RWPE1 (cell line): ENCODE data around the gene ASCL3.
"Not testable (repeated sequence)": the region's sequence is repeated elsewhere in the genome, so short reads cannot be mapped to it uniquely, and the experiment has no call there.

Experiments used
- CTCF ChIA-PET: fragments of 350-600 bp; sonication (Branson Sonifier 250); formaldehyde crosslinking; extraction: SDS; loops from one replicate; lab custom pipeline; 2021; lab: Yijun Ruan, JAX
- POLR2A ChIA-PET: fragments of 400-600 bp; formaldehyde crosslinking; extraction: SDS; loops from one replicate; lab custom pipeline; 2020; ENCODE audit warnings: antibody characterized with exemption; ENCODE audit not compliant: low non-redundant PET; lab: Yijun Ruan, JAX
- DNase-seq: peaks from one replicate; pipeline ENCODE4 v3.0.0; 2012; ENCODE audit warnings: low spot score
- H3K27ac ChIP-seq: fragments of 450-650 bp; 2 replicates; pipeline ENCODE4 v1.5.1; 2017
- CTCF ChIP-seq: fragments of 450-650 bp; conservative IDR thresholded peaks from 2 replicates; pipeline ENCODE4 v1.5.1; 2017; ENCODE audit warnings: low read depth, mild to moderate bottlenecking

ASCL3 gene

GRCh38 chr11:8899119-8899753 is 43.6 kb downstream of the ASCL3 start:
- ChIA-PET CTCF (no interaction called here), POLR2A (no interaction called here)
- H3K27ac ChIP-seq: no peak overlapping the region
- DNase-seq: no peak
- TF ChIP-seq CTCF: no peak

- CTCF ChIA-PET: interaction anchor here (0.7 kb wide), 1 partner anchor 26 kb away, joined by 3 read pairs; no protein-coding TSS in a partner anchor
- H3K27ac ChIP-seq, DNase-seq, POLR2A ChIA-PET: not testable (repeated sequence)
Measured at GRCh38 chr11:8891185-8891584, 51.6 kb downstream of the ASCL3 start.
